K562 (cell line): ENCODE data around the gene CCPG1. TPM values are rescaled to one million over a fixed set of nuclear protein-coding genes. Genes with fewer than 3 reads are reported as not detected.

Source experiments
- CEBPG ChIP-seq, 3 experiments: fragments of 200-800 bp in 1 of 3; sonication (Bioruptor generic) in 1 of 3; sonication (generic) in 1 of 3; formaldehyde crosslinking in 1 of 3; IDR thresholded peaks in 2 of 3; conservative IDR thresholded peaks in 1 of 3; 2 replicates each; pipeline versions ENCODE4 v1.6.1 to v1.8.0; 2016 to 2022; ENCODE audit warnings: missing compliant biosample characterization in 2 of 3, missing genetic modification characterization in 2 of 3, mild to moderate bottlenecking in 1 of 3, missing genetic modification reagents in 1 of 3
- FIP1L1 ChIP-seq: fragments of 200-400 bp; formaldehyde crosslinking; IDR thresholded peaks from 2 replicates; pipeline ENCODE4 v1.6.1; 2018; ENCODE audit warnings: mild to moderate bottlenecking, low read depth, low read length; ENCODE audit not compliant: poor library complexity, severe bottlenecking
- HMGN3 ChIP-seq: IDR thresholded peaks from 2 replicates; pipeline ENCODE4 v1.6.1; 2011; ENCODE audit warnings: borderline replicate concordance, low read depth, mild to moderate bottlenecking, mixed read lengths, low read length; ENCODE audit not compliant: insufficient read length; ENCODE audit errors: extremely low read depth
- HNRNPL ChIP-seq: fragments of 200-400 bp; formaldehyde crosslinking; IDR thresholded peaks from 2 replicates; pipeline ENCODE4 v1.6.1; 2017; ENCODE audit warnings: low read depth, mild to moderate bottlenecking, low read length
- NCOA1 ChIP-seq: fragments of 450-650 bp; IDR thresholded peaks from 2 replicates; pipeline ENCODE4 v1.6.1; 2016; ENCODE audit warnings: low read depth
- PHF21A ChIP-seq: fragments of 450-650 bp; IDR thresholded peaks from 2 replicates; pipeline ENCODE4 v1.6.1; 2017; ENCODE audit warnings: low read depth, borderline replicate concordance
- SOX6 ChIP-seq: fragments of 450-650 bp; IDR thresholded peaks from 2 replicates; pipeline ENCODE4 v1.6.1; 2014; ENCODE audit warnings: mild to moderate bottlenecking
- TSC22D4 ChIP-seq: fragments of 450-650 bp; IDR thresholded peaks from 2 replicates; pipeline ENCODE4 v1.6.1; 2016; ENCODE audit warnings: missing genetic modification characterization, missing biosample characterization, control low read depth
- ZKSCAN3 ChIP-seq: fragments of 250-450 bp; sonication (Bioruptor Pico); IDR thresholded peaks from 2 replicates; pipeline ENCODE4 v1.4.0; 2020
- polyA plus RNA-seq, 8 experiments: library from polyadenylated mRNA; depleted of rRNA in 4 of 8; stranded (reverse) in 5 of 8; unstranded in 3 of 8; fragments of >200 nt; fragmentation: Nextera tagmentation in 2 of 8; fragmentation: Illumina TruSeq in 1 of 8; extraction: Ambion mirVana in 2 of 8; extraction: Trizol in 1 of 8; gene quantifications; 2 replicates each; pipeline versions ENCODE4 v1.2.1 to v1.2.3, GENCODE V29; 2011 to 2014; ENCODE audit warnings: inconsistent platforms in 1 of 8, missing spikeins in 1 of 8
- total RNA-seq, 7 experiments: library from RNA; depleted of rRNA in 6 of 7; stranded (reverse); fragments of >200 nt in 6 of 7; fragmentation: Illumina TruSeq in 2 of 7; extraction: Trizol in 2 of 7; gene quantifications; 2 replicates each; pipeline versions ENCODE4 v1.2.1 to v1.2.3, GENCODE V29; 2011 to 2021; ENCODE audit warnings: low replicate concordance in 1 of 7
- TF ChIP-seq, protein P1 (sequence below): sonication (generic); formaldehyde crosslinking; IDR thresholded peaks from 2 replicates; pipeline ENCODE4 v1.9.0; 2022; ENCODE audit warnings: mild to moderate bottlenecking, missing genetic modification reagents
- TF ChIP-seq, protein P2 (sequence below), 2 experiments: IDR thresholded peaks; 2 replicates each; pipeline ENCODE4 v1.6.1; 2011; ENCODE audit warnings: borderline replicate concordance in 1 of 2, control low read depth in 1 of 2, low read depth in 1 of 2, low read length in 1 of 2, mild to moderate bottlenecking in 1 of 2, mixed read lengths in 1 of 2, moderate library complexity in 1 of 2; ENCODE audit not compliant: insufficient read depth in 1 of 2, insufficient read length in 1 of 2, poor library complexity in 1 of 2, severe bottlenecking in 1 of 2; ENCODE audit errors: extremely low read depth in 1 of 2
- TF ChIP-seq, protein P3 (sequence below): fragments of 250-450 bp; sonication (Bioruptor Pico); IDR thresholded peaks from 2 replicates; pipeline ENCODE4 v1.4.0; 2020
- TF ChIP-seq, protein P4 (sequence below), 2 experiments: fragments of 450-650 bp; conservative IDR thresholded peaks; 2 replicates each; pipeline ENCODE4 v1.6.1; 2017; ENCODE audit warnings: mild to moderate bottlenecking in 2 of 2, moderate library complexity in 2 of 2

The CCPG1 gene
- total and polyA plus RNA-seq, 9 of the 15 experiments (the other 6 are each of a cell fraction or from before 2014, with no cell fraction given) = 33.0 to 54.9 (median 41.1) TPM

- TF ChIP-seq, protein P1, sequence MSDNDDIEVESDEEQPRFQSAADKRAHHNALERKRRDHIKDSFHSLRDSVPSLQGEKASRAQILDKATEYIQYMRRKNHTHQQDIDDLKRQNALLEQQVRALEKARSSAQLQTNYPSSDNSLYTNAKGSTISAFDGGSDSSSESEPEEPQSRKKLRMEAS = peak; percentile 86
- TF ChIP-seq, protein P2, sequence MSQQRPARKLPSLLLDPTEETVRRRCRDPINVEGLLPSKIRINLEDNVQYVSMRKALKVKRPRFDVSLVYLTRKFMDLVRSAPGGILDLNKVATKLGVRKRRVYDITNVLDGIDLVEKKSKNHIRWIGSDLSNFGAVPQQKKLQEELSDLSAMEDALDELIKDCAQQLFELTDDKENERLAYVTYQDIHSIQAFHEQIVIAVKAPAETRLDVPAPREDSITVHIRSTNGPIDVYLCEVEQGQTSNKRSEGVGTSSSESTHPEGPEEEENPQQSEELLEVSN (IDR thresholded peaks at IDR 0.05; ENCODE audit: borderline replicate concordance in 1 of 2, extremely low read depth in 1 of 2, insufficient read depth in 1 of 2, insufficient read length in 1 of 2, low read depth in 1 of 2, low read length in 1 of 2, poor library complexity in 1 of 2, severe bottlenecking in 1 of 2) = peak; percentile 43 to 78
- peak; percentile 76 for TF ChIP-seq FIP1L1
- peak; percentile 79; the same call in 1 of the 2 replicates for TF ChIP-seq PHF21A
- TF ChIP-seq HMGN3 = peak; percentile 94
- TF ChIP-seq ZKSCAN3 (CRISPR knock-in tag) = no peak
- TF ChIP-seq SOX6 = peak; percentile 43; the same call in 1 of the 2 replicates
- TF ChIP-seq TSC22D4 (tag) = no peak
- no peak; the same call in 1 of the 2 replicates for TF ChIP-seq HNRNPL
- peak; percentile 38; the same call in 1 of the 2 replicates for TF ChIP-seq CEBPG (CRISPR knock-in tag; IDR thresholded peaks at IDR 0.05)
- TF ChIP-seq CEBPG (tag; conservative IDR thresholded peaks at IDR 0.05 in 1 of 2, IDR thresholded peaks at IDR 0.05 in 1 of 2) = 0 out of 4 replicates have a peak, but pooled peaks of 1 of the 2 experiments have one; percentile 6
- TF ChIP-seq, protein P3, sequence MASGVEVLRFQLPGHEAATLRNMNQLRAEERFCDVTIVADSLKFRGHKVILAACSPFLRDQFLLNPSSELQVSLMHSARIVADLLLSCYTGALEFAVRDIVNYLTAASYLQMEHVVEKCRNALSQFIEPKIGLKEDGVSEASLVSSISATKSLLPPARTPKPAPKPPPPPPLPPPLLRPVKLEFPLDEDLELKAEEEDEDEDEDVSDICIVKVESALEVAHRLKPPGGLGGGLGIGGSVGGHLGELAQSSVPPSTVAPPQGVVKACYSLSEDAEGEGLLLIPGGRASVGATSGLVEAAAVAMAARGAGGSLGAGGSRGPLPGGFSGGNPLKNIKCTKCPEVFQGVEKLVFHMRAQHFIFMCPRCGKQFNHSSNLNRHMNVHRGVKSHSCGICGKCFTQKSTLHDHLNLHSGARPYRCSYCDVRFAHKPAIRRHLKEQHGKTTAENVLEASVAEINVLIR (CRISPR knock-in tag) = peak; percentile 70
- no peak for TF ChIP-seq NCOA1
- TF ChIP-seq, protein P4, sequence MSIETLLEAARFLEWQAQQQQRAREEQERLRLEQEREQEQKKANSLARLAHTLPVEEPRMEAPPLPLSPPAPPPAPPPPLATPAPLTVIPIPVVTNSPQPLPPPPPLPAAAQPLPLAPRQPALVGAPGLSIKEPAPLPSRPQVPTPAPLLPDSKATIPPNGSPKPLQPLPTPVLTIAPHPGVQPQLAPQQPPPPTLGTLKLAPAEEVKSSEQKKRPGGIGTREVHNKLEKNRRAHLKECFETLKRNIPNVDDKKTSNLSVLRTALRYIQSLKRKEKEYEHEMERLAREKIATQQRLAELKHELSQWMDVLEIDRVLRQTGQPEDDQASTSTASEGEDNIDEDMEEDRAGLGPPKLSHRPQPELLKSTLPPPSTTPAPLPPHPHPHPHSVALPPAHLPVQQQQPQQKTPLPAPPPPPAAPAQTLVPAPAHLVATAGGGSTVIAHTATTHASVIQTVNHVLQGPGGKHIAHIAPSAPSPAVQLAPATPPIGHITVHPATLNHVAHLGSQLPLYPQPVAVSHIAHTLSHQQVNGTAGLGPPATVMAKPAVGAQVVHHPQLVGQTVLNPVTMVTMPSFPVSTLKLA (conservative IDR thresholded peaks at IDR 0.05) = peak; percentile 86 to 96
Measured at GRCh38 chr15:55408012-55408928, at the start of gene CCPG1, which contains the start of gene PIERCE2 (continued).
